Astrocyte (in vitro differentiated cells and primary cell): Measurements from ENCODE around the gene PLCG1. TPM values are rescaled to one million over a fixed set of nuclear protein-coding genes. Genes with fewer than 3 reads are reported as not detected.

Experiments
- DNase-seq: peaks from one replicate; pipeline ENCODE4 v3.0.0-alpha.2; 2010; ENCODE audit warnings: low read depth
- FAIRE-seq: peaks from 2 replicates; lab custom pipeline; 2011; peaks lifted over from hg19 to GRCh38; lab: Jason Lieb, UNC
- H2AFZ ChIP-seq: 2 replicates; pipeline ENCODE4 v1.6.0; 2012; ENCODE audit warnings: low read depth, low read length, inconsistent platforms
- H3K27ac ChIP-seq: 2 replicates; pipeline ENCODE4 v1.5.1; 2011; ENCODE audit warnings: low read depth, low read length, inconsistent platforms
- H3K27me3 ChIP-seq: 2 replicates; pipeline ENCODE4 v1.6.0; 2011; ENCODE audit warnings: low read length, inconsistent platforms; ENCODE audit not compliant: insufficient read depth
- H3K36me3 ChIP-seq: 2 replicates; pipeline ENCODE4 v1.5.1; 2011; ENCODE audit warnings: low read length, inconsistent platforms; ENCODE audit not compliant: insufficient read depth
- H3K4me1 ChIP-seq: 2 replicates; pipeline ENCODE4 v1.5.1; 2011; ENCODE audit warnings: low read length, inconsistent platforms; ENCODE audit not compliant: insufficient read depth
- H3K4me2 ChIP-seq: 2 replicates; pipeline ENCODE4 v1.6.0; 2012; ENCODE audit warnings: low read length, inconsistent platforms
- H3K4me3 ChIP-seq: 2 replicates; pipeline ENCODE4 v1.5.1; 2011; ENCODE audit warnings: low read depth, mild to moderate bottlenecking, low read length, inconsistent platforms; ENCODE audit not compliant: insufficient read depth
- H3K79me2 ChIP-seq: 2 replicates; pipeline ENCODE4 v1.6.0; 2012; ENCODE audit warnings: mild to moderate bottlenecking, low read length, inconsistent platforms; ENCODE audit not compliant: insufficient read depth
- H3K9ac ChIP-seq: 2 replicates; pipeline ENCODE4 v1.6.0; 2012; ENCODE audit warnings: mild to moderate bottlenecking, low read length, inconsistent platforms
- H3K9me3 ChIP-seq: 2 replicates; pipeline ENCODE4 v1.5.1; 2012; ENCODE audit warnings: low read depth, mild to moderate bottlenecking, low read length, inconsistent platforms; ENCODE audit not compliant: insufficient read depth
- H4K20me1 ChIP-seq: 2 replicates; pipeline ENCODE4 v1.6.0; 2012; ENCODE audit warnings: low read length, inconsistent platforms; ENCODE audit not compliant: insufficient read depth
- H3K27ac Mint-ChIP-seq: one replicate; pipeline ENCODE4 v1.8.0; 2021; ENCODE audit warnings: mild to moderate bottlenecking, mixed read lengths; ENCODE audit not compliant: unreplicated experiment
- H3K27me3 Mint-ChIP-seq: one replicate; pipeline ENCODE4 v1.8.0; 2021; ENCODE audit warnings: low read depth, mixed read lengths; ENCODE audit not compliant: unreplicated experiment
- H3K36me3 Mint-ChIP-seq: one replicate; pipeline ENCODE4 v1.8.0; 2021; ENCODE audit warnings: low read depth, mixed read lengths; ENCODE audit not compliant: unreplicated experiment
- H3K4me1 Mint-ChIP-seq: one replicate; pipeline ENCODE4 v1.8.0; 2021; ENCODE audit warnings: low read depth, mixed read lengths; ENCODE audit not compliant: unreplicated experiment
- H3K4me3 Mint-ChIP-seq: one replicate; pipeline ENCODE4 v1.8.0; 2021; ENCODE audit warnings: mild to moderate bottlenecking, moderate library complexity, mixed read lengths; ENCODE audit not compliant: unreplicated experiment
- H3K9me3 Mint-ChIP-seq: one replicate; pipeline ENCODE4 v1.8.0; 2021; ENCODE audit warnings: mild to moderate bottlenecking, mixed read lengths; ENCODE audit not compliant: unreplicated experiment
- CTCF ChIP-seq: IDR thresholded peaks from 2 replicates; pipeline ENCODE4 v1.5.1; 2011; ENCODE audit warnings: low read depth, mild to moderate bottlenecking, inconsistent platforms, low read length, moderate library complexity; ENCODE audit not compliant: insufficient read depth
- EZH2 ChIP-seq: IDR thresholded peaks from 2 replicates; pipeline ENCODE4 v1.6.1; 2012; ENCODE audit warnings: mild to moderate bottlenecking, low read length, inconsistent platforms; ENCODE audit not compliant: insufficient read depth
- total RNA-seq: library from RNA; stranded (reverse); gene quantifications from 2 replicates; pipeline ENCODE4 v1.2.1, GENCODE V29; 2021

PLCG1 gene
- total RNA-seq, 1 donor from 2014 or later = 129 TPM

- TF ChIP-seq CTCF (no peak), EZH2 (no peak)
- Mint-ChIP-seq H3K4me1 (no peaks in the 10 kb centered on the region), H3K27me3 (no peaks in the 10 kb centered on the region), H3K4me3 (no peak overlapping the region), H3K36me3 (peaks cover 34% of the 10 kb centered on the region), H3K9me3 (no peaks in the 10 kb centered on the region), H3K27ac (no peak overlapping the region)
- Histone ChIP-seq H3K9me3 (no peaks in the 10 kb centered on the region), H3K4me2 (no peak overlapping the region), H3K4me3 (no peak overlapping the region), H3K4me1 (no peaks in the 10 kb centered on the region), H3K27ac (no peak overlapping the region), H3K79me2 (no peaks in the 10 kb centered on the region), H3K36me3 (peaks cover 63% of the 10 kb centered on the region), H4K20me1 (no peaks in the 10 kb centered on the region), H2AFZ (no peak overlapping the region), H3K27me3 (no peaks in the 10 kb centered on the region), H3K9ac (no peak overlapping the region)
- DNase-seq (no peak), FAIRE-seq (no peak)
These were observed 13.7 kb upstream of the PLCG1 start for GRCh38 chr20:41123631-41124030.

- no peak for FAIRE-seq
- no peak overlapping the region for H3K9ac ChIP-seq
- TF ChIP-seq CTCF (no peak), EZH2 (no peak)
- H3K79me2 ChIP-seq = no peaks in the 10 kb centered on the region
- Mint-ChIP-seq H3K4me1 (no peaks in the 10 kb centered on the region), H3K27me3 (no peaks in the 10 kb centered on the region), H3K36me3 (peaks cover 35% of the 10 kb centered on the region), H3K27ac (no peak overlapping the region), H3K4me3 (no peak overlapping the region), H3K9me3 (no peaks in the 10 kb centered on the region)
- no peak overlapping the region for H2AFZ ChIP-seq
- no peaks in the 10 kb centered on the region for H3K27me3 ChIP-seq
- H4K20me1 ChIP-seq = no peaks in the 10 kb centered on the region
- no peaks in the 10 kb centered on the region for H3K9me3 ChIP-seq
- no peak overlapping the region for H3K27ac ChIP-seq
- no peak for DNase-seq
- H3K4me3 ChIP-seq = no peak overlapping the region
- peaks cover 55% of the 10 kb centered on the region for H3K36me3 ChIP-seq
- no peaks in the 10 kb centered on the region for H3K4me1 ChIP-seq
- no peak overlapping the region for H3K4me2 ChIP-seq
These were observed 12.8 kb upstream of the PLCG1 start for GRCh38 chr20:41124451-41125094.
